ENCODE data around the gene DCUN1D5. TPM values are rescaled to one million over a fixed set of nuclear protein-coding genes. Genes with fewer than 3 reads are reported as not detected.
A peak's percentile ranks its signal among the peaks of the same experiment; 100 is the strongest.

Gene DCUN1D5
- total RNA-seq, 1 donor from 2014 or later = 337 TPM

DNA sequence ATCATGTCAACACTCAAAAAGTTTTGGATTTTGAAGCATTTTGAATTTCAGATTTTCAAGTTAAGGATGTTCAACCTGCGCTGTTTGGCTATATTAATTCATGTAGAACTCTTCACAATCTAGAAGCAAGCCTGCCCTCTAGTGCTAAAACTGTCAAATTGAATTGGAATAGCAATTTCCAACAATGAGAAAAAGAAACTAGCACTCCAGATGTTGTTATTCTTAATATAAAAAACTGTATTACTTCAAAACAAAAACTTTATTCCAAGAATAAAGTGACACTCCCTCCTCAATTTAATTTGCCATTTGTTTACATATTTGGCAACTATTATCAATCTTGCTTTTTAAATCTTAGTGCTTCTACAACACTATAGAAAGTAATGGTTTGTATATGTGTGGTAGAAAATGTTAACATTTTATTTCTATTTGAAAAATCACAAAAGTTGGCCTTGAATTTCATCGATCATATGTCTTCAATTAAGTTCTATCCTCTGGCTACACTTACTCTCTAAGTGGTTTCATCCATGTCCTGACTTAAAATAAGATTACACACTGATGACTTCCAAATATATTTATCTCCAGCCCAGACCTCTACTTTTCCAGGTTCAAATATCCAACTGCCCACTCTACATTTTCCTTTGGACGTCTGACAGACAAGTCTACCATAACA lies 36.6 kb downstream of the DCUN1D5 start:
- no peak overlapping the region for H3K4me3 ChIP-seq

DNA sequence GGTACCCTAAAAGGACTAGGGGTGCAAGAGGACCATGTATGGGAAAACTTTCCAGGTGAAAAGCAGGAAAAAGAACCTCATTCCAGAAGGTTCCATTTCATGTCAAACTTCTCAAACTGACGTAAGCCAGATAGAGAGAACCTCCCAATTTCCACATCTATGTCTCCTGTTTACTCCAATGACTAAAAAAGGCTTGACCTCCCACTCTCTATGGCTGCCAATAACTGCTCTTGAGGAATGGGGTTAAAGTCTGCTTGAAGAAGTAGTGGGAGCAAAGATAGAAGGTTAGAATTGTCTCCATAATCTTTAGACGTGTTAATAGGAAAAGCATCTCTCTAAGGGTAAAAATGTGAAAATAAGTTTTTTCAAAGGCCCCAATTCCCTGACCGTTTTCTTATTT lies 38.0 kb downstream of the DCUN1D5 start:
- intact Hi-C loops (cut with DNase I) = no loop called here
- no peaks in the 10 kb centered on the region for H3K4me1 ChIP-seq
- no peak for DNase-seq (ENCODE audit: low spot score in 2 of 2)
- no peak overlapping the region for H3K27ac ChIP-seq
- no peak overlapping the region for H3K4me3 ChIP-seq
- H3K27me3 ChIP-seq = no peaks in the 10 kb centered on the region
- H3K36me3 ChIP-seq = no peaks in the 10 kb centered on the region
- TF ChIP-seq, protein P1, sequence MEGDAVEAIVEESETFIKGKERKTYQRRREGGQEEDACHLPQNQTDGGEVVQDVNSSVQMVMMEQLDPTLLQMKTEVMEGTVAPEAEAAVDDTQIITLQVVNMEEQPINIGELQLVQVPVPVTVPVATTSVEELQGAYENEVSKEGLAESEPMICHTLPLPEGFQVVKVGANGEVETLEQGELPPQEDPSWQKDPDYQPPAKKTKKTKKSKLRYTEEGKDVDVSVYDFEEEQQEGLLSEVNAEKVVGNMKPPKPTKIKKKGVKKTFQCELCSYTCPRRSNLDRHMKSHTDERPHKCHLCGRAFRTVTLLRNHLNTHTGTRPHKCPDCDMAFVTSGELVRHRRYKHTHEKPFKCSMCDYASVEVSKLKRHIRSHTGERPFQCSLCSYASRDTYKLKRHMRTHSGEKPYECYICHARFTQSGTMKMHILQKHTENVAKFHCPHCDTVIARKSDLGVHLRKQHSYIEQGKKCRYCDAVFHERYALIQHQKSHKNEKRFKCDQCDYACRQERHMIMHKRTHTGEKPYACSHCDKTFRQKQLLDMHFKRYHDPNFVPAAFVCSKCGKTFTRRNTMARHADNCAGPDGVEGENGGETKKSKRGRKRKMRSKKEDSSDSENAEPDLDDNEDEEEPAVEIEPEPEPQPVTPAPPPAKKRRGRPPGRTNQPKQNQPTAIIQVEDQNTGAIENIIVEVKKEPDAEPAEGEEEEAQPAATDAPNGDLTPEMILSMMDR (IDR thresholded peaks at IDR 0.05) = no peak
- no peaks in the 10 kb centered on the region for H3K9me3 ChIP-seq

More for the DNA sequence above, 36.6 kb downstream of the DCUN1D5 start:
- TF ChIP-seq, protein P1 (IDR thresholded peaks at IDR 0.05) = peak in 2 of 3 experiments; percentile 40 to 54
- no peak overlapping the region for H3K27ac ChIP-seq
- no peaks in the 10 kb centered on the region for H3K9me3 ChIP-seq
- intact Hi-C loops (cut with DNase I) = no loop called here
- no peaks in the 10 kb centered on the region for H3K4me1 ChIP-seq
- peaks cover 1 to 5% of the 10 kb centered on the region in 2 donors for H3K36me3 ChIP-seq
- DNase-seq (ENCODE audit: low spot score in 2 of 2) = no peak
- H3K27me3 ChIP-seq = no peaks in the 10 kb centered on the region

DNA sequence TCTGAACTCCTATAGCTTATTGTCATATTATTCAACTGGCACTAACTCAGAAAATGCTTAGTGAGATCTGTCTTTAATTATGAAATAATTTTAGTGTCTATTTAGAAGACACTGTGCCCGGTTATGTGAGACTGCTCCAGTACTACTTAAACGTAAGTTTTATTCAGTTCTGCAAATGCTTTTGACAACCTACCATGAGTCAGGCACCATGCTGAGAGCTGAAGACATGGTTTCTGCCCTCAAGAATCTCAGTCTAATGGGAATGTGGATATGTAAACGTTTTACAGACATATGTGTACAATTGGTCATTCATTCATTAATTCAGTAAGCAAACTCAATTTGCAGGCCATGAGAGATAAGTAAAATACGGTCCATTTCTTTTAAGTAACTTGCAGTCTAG lies 40.0 kb downstream of the DCUN1D5 start:
- Histone ChIP-seq H3K36me3 (no peaks in the 10 kb centered on the region), H3K27me3 (no peaks in the 10 kb centered on the region), H3K4me1 (no peaks in the 10 kb centered on the region), H3K9me3 (no peaks in the 10 kb centered on the region), H3K4me3 (no peak overlapping the region), H3K27ac (no peak overlapping the region)
- intact Hi-C loops (cut with DNase I) = no loop called here
- no peak for DNase-seq (ENCODE audit: low spot score in 2 of 2)
- TF ChIP-seq, protein P1 (IDR thresholded peaks at IDR 0.05) = no peak

DNA sequence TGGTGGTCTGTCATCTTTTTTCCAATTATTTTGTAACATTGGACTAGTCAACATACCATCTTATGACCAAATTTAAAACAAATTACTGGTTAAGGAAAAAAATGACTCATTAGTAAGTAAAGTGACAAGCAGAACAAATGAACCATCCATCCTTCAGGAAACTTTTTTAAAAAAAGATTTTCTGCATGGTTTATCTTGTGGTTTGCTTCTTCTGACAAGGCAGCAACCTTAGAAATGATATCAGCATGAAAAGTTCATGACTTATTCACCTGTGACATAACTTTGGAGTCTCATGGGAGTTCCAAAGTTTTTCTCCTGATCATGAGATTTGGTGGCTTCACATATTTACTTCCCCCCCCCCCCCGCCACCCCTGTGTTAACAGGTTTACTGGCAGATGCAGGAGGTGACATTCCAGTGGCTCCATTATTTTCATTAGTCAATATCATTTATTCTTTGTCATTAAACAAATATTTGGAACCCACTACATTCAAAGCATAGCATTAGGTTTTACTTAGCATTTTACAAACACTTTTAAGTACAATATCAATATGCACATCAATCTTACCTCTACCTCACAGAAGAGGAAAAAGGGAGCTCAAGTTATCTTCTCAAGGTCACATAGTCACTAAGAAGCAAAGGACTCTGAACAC lies 40.7 kb downstream of the DCUN1D5 start:
- Histone ChIP-seq H3K9me3 (no peaks in the 10 kb centered on the region), H3K27me3 (no peaks in the 10 kb centered on the region), H3K27ac (no peak overlapping the region), H3K4me1 (no peaks in the 10 kb centered on the region), H3K36me3 (no peaks in the 10 kb centered on the region), H3K4me3 (no peak overlapping the region)
- intact Hi-C loops (cut with DNase I) = no loop called here
- DNase-seq (ENCODE audit: low spot score in 2 of 2) = no peak
- TF ChIP-seq, protein P1 (IDR thresholded peaks at IDR 0.05) = no peak

- H3K27ac ChIP-seq = no peak overlapping the region
- DNase-seq (ENCODE audit: low spot score in 2 of 2) = no peak
- H3K4me3 ChIP-seq = no peak overlapping the region
- H3K9me3 ChIP-seq = no peaks in the 10 kb centered on the region
- H3K36me3 ChIP-seq = no peaks in the 10 kb centered on the region
- H3K27me3 ChIP-seq = no peaks in the 10 kb centered on the region
- TF ChIP-seq, protein P1 (IDR thresholded peaks at IDR 0.05) = no peak
- H3K4me1 ChIP-seq = no peaks in the 10 kb centered on the region
- intact Hi-C loops (cut with DNase I) = no loop called here
These were observed 41.6 kb downstream of the DCUN1D5 start for GRCh38 chr11:103050351-103050750.

Data from ascending aorta (tissue), 2 donors.